ENCODE measurements around the gene PFKM.
"Not testable (repeated sequence)": the region's sequence is repeated elsewhere in the genome, so short reads cannot be mapped to it uniquely, and the experiment has no call there.

The PFKM gene

GRCh38 chr12:48115957-48116356 is 3.2 kb upstream of the PFKM start:
- DNase-seq: no peak

GRCh38 chr12:48118284-48118871 is 786 bp upstream of the PFKM start:
- DNase-seq: peak; percentile 28

- no peak for DNase-seq
Observed at GRCh38 chr12:48119834-48120195, 651 bp downstream of the PFKM start.

GRCh38 chr12:48121522-48121921 is 2.4 kb downstream of the PFKM start:
- no peak for DNase-seq

GRCh38 chr12:48122065-48122834 is 3.1 kb downstream of the PFKM start:
- no peak for DNase-seq

- DNase-seq: no peak
Observed at GRCh38 chr12:48123169-48123568, 4.0 kb downstream of the PFKM start.

GRCh38 chr12:48125542-48125941 is 6.4 kb downstream of the PFKM start:
- DNase-seq: not testable (repeated sequence)

- DNase-seq: no peak
Observed at GRCh38 chr12:48125985-48126384, 6.8 kb downstream of the PFKM start.

GRCh38 chr12:48126953-48127630 is 7.9 kb downstream of the PFKM start:
- DNase-seq: no peak

- no peak for DNase-seq
Observed at GRCh38 chr12:48128800-48129199, 9.6 kb downstream of the PFKM start.

- DNase-seq: no peak
Observed at GRCh38 chr12:48129376-48129775, 10.2 kb downstream of the PFKM start.

- DNase-seq: no peak
Observed at GRCh38 chr12:48131517-48131916, 12.4 kb downstream of the PFKM start.

- no peak for DNase-seq
Observed at GRCh38 chr12:48132826-48133225, 13.7 kb downstream of the PFKM start.

- DNase-seq: no peak
Observed at GRCh38 chr12:48135027-48135426, 15.9 kb downstream of the PFKM start.

- DNase-seq: no peak
Observed at GRCh38 chr12:48142818-48143674, 23.9 kb downstream of the PFKM start.

- no peak for DNase-seq
Observed at GRCh38 chr12:48143898-48144297, 24.7 kb downstream of the PFKM start.

GRCh38 chr12:48145981-48146380 is 26.8 kb downstream of the PFKM start:
- DNase-seq: no peak

- no peak for DNase-seq
Observed at GRCh38 chr12:48151103-48151771, 32.1 kb downstream of the PFKM start.

GRCh38 chr12:48155786-48156185 is 36.6 kb downstream of the PFKM start:
- DNase-seq: not testable (repeated sequence)

- DNase-seq: no peak
Observed at GRCh38 chr12:48156652-48157017, 37.5 kb downstream of the PFKM start.

- DNase-seq: peak; percentile 97
Observed at GRCh38 chr12:48157018-48157888, 38.1 kb downstream of the PFKM start, which contains the start of gene ASB8. Gene ASB8 (minus strand): TSS chr12:48157515. CDS start chr12:48153496, 4,019 bp downstream.

All from NCI-H510A treated with DMSO at 0.1 percent for 48 hours (cell line).